Measurements from ENCODE around the gene PGAP1.

DNA sequence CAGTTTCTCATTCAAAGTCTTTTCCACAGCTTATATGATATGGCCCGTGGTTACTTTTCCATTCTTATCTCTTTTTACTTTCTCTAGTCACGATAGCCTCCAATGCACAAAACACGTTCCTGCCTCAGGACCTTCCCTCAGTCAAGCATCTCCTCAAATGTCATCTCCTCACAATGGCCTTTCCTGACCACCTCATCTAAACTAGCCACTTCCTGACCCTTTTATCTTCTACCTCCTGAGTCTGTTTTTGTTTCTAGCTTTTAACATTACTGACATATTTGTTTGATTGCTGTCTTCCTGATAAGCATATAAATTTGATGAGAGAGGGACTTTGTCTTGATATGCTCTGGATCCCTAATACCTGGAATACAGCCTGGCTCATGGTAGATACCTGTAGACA is 7.6 kb downstream of the PGAP1 start:
- TF ChIP-seq, protein P1, sequence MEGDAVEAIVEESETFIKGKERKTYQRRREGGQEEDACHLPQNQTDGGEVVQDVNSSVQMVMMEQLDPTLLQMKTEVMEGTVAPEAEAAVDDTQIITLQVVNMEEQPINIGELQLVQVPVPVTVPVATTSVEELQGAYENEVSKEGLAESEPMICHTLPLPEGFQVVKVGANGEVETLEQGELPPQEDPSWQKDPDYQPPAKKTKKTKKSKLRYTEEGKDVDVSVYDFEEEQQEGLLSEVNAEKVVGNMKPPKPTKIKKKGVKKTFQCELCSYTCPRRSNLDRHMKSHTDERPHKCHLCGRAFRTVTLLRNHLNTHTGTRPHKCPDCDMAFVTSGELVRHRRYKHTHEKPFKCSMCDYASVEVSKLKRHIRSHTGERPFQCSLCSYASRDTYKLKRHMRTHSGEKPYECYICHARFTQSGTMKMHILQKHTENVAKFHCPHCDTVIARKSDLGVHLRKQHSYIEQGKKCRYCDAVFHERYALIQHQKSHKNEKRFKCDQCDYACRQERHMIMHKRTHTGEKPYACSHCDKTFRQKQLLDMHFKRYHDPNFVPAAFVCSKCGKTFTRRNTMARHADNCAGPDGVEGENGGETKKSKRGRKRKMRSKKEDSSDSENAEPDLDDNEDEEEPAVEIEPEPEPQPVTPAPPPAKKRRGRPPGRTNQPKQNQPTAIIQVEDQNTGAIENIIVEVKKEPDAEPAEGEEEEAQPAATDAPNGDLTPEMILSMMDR (conservative IDR thresholded peaks at IDR 0.05): no peak
- TF ChIP-seq ZFX (IDR thresholded peaks at IDR 0.05): no peak

Data from C4-2B (cell line).